K562 (cell line): ENCODE results near the gene PQBP1. TPM values are rescaled to one million over a fixed set of nuclear protein-coding genes. Genes with fewer than 3 reads are reported as not detected.

Experiments
- BACH1 ChIP-seq: fragments of 200-800 bp; sonication (Bioruptor generic); IDR thresholded peaks from 2 replicates; pipeline ENCODE4 v1.6.1; 2016; ENCODE audit warnings: missing genetic modification characterization, missing compliant biosample characterization
- BCLAF1 ChIP-seq, 2 experiments: fragments of 450-650 bp in 1 of 2; IDR thresholded peaks; 2 replicates each; pipeline ENCODE4 v1.6.1; 2011 to 2017; ENCODE audit warnings: low read depth in 2 of 2, antibody characterized with exemption in 1 of 2, borderline replicate concordance in 1 of 2, low read length in 1 of 2, mild to moderate bottlenecking in 1 of 2, mixed read lengths in 1 of 2; ENCODE audit not compliant: control insufficient read depth in 1 of 2
- BRD9 ChIP-seq: fragments of 450-650 bp; IDR thresholded peaks from 2 replicates; pipeline ENCODE4 v1.6.1; 2018; ENCODE audit warnings: low read depth; ENCODE audit not compliant: partially characterized antibody
- KAT8 ChIP-seq: fragments of 450-650 bp; IDR thresholded peaks from 2 replicates; pipeline ENCODE4 v1.6.1; 2016; ENCODE audit warnings: low read depth, mild to moderate bottlenecking
- LCOR ChIP-seq: sonication (generic); formaldehyde crosslinking; IDR thresholded peaks from 2 replicates; pipeline ENCODE4 v1.8.0; 2022; ENCODE audit warnings: mild to moderate bottlenecking, missing genetic modification reagents
- MYC ChIP-seq, 2 experiments: fragments of 250-450 bp in 1 of 2; sonication (Bioruptor Pico) in 1 of 2; IDR thresholded peaks; 2 replicates each; pipeline versions ENCODE4 v1.5.1 to v1.6.1; 2012 to 2021; ENCODE audit warnings: low read depth in 2 of 2, borderline replicate concordance in 1 of 2, improper control_type of control experiment in 1 of 2, low read length in 1 of 2, mild to moderate bottlenecking in 1 of 2, moderate library complexity in 1 of 2
- PHB ChIP-seq: fragments of 250-450 bp; sonication (Bioruptor Pico); IDR thresholded peaks from 2 replicates; pipeline ENCODE4 v1.5.0; 2021
- RB1 ChIP-seq: fragments of 450-650 bp; IDR thresholded peaks from 2 replicates; pipeline ENCODE4 v1.6.1; 2017; ENCODE audit warnings: low read depth, mild to moderate bottlenecking
- SMC3 ChIP-seq: conservative IDR thresholded peaks from 2 replicates; pipeline ENCODE4 v1.6.1; 2011; ENCODE audit warnings: low read depth, low read length, improper control_type of control experiment; ENCODE audit not compliant: insufficient read depth
- SUPT5H ChIP-seq: fragments of 450-650 bp; IDR thresholded peaks from 2 replicates; pipeline ENCODE4 v1.6.1; 2016
- TBP ChIP-seq: optimal IDR thresholded peaks from 2 replicates; pipeline ENCODE3; 2011; ENCODE audit warnings: low read depth, low read length, improper control_type of control experiment
- polyA plus RNA-seq, 8 experiments: library from polyadenylated mRNA; depleted of rRNA in 4 of 8; stranded (reverse) in 5 of 8; unstranded in 3 of 8; fragments of >200 nt; fragmentation: Nextera tagmentation in 2 of 8; fragmentation: Illumina TruSeq in 1 of 8; extraction: Ambion mirVana in 2 of 8; extraction: Trizol in 1 of 8; gene quantifications; 2 replicates each; pipeline versions ENCODE4 v1.2.1 to v1.2.3, GENCODE V29; 2011 to 2014; ENCODE audit warnings: inconsistent platforms in 1 of 8, missing spikeins in 1 of 8
- total RNA-seq, 7 experiments: library from RNA; depleted of rRNA in 6 of 7; stranded (reverse); fragments of >200 nt in 6 of 7; fragmentation: Illumina TruSeq in 2 of 7; extraction: Trizol in 2 of 7; gene quantifications; 2 replicates each; pipeline versions ENCODE4 v1.2.1 to v1.2.3, GENCODE V29; 2011 to 2021; ENCODE audit warnings: low replicate concordance in 1 of 7
- TF ChIP-seq, protein P1 (sequence below): fragments of 450-650 bp; formaldehyde crosslinking; conservative IDR thresholded peaks from 2 replicates; pipeline ENCODE4 v1.4.0; 2022; ENCODE audit warnings: mild to moderate bottlenecking, missing genetic modification characterization
- TF ChIP-seq, protein P2 (sequence below), 2 experiments: fragments of 450-650 bp in 1 of 2; sonication (generic) in 1 of 2; formaldehyde crosslinking in 1 of 2; IDR thresholded peaks; 2 replicates each; pipeline versions ENCODE4 v1.7.1 to v1.9.0; 2016 to 2022; ENCODE audit warnings: inconsistent platforms in 1 of 2, mild to moderate bottlenecking in 1 of 2, missing genetic modification reagents in 1 of 2

The PQBP1 gene
- total and polyA plus RNA-seq, 9 of the 15 experiments (the other 6 are each of a cell fraction or from before 2014, with no cell fraction given) = 41.3 to 262 (median 112) TPM

- TF ChIP-seq LCOR (CRISPR knock-in tag) = 0 out of 2 replicates have a peak, but pooled peaks have one; percentile 70
- TF ChIP-seq, protein P1, sequence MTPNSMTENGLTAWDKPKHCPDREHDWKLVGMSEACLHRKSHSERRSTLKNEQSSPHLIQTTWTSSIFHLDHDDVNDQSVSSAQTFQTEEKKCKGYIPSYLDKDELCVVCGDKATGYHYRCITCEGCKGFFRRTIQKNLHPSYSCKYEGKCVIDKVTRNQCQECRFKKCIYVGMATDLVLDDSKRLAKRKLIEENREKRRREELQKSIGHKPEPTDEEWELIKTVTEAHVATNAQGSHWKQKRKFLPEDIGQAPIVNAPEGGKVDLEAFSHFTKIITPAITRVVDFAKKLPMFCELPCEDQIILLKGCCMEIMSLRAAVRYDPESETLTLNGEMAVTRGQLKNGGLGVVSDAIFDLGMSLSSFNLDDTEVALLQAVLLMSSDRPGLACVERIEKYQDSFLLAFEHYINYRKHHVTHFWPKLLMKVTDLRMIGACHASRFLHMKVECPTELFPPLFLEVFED = peak; percentile 66; the same call in 1 of the 2 replicates
- TF ChIP-seq RB1 = peak; percentile 56; the same call in 1 of the 2 replicates
- peak; percentile 96 for TF ChIP-seq SUPT5H
- TF ChIP-seq BRD9 = peak; percentile 29
- TF ChIP-seq PHB (CRISPR knock-in tag) = no peak
- no peak; the same call in 1 of the 2 replicates for TF ChIP-seq MYC (IDR thresholded peaks at IDR 0.05; ENCODE audit: low read depth, low read length)
- TF ChIP-seq MYC (CRISPR knock-in tag; IDR thresholded peaks at IDR 0.05; ENCODE audit: borderline replicate concordance, low read depth) = 0 out of 2 replicates have a peak, but pooled peaks have one; percentile 40
- peak in 1 of 2 experiments; percentile 92; a peak in 2 of 4 replicates for TF ChIP-seq BCLAF1 (IDR thresholded peaks at IDR 0.05; ENCODE audit: borderline replicate concordance in 1 of 2, control insufficient read depth in 1 of 2, low read depth in 2 of 2, low read length in 1 of 2)
- TF ChIP-seq, protein P2, sequence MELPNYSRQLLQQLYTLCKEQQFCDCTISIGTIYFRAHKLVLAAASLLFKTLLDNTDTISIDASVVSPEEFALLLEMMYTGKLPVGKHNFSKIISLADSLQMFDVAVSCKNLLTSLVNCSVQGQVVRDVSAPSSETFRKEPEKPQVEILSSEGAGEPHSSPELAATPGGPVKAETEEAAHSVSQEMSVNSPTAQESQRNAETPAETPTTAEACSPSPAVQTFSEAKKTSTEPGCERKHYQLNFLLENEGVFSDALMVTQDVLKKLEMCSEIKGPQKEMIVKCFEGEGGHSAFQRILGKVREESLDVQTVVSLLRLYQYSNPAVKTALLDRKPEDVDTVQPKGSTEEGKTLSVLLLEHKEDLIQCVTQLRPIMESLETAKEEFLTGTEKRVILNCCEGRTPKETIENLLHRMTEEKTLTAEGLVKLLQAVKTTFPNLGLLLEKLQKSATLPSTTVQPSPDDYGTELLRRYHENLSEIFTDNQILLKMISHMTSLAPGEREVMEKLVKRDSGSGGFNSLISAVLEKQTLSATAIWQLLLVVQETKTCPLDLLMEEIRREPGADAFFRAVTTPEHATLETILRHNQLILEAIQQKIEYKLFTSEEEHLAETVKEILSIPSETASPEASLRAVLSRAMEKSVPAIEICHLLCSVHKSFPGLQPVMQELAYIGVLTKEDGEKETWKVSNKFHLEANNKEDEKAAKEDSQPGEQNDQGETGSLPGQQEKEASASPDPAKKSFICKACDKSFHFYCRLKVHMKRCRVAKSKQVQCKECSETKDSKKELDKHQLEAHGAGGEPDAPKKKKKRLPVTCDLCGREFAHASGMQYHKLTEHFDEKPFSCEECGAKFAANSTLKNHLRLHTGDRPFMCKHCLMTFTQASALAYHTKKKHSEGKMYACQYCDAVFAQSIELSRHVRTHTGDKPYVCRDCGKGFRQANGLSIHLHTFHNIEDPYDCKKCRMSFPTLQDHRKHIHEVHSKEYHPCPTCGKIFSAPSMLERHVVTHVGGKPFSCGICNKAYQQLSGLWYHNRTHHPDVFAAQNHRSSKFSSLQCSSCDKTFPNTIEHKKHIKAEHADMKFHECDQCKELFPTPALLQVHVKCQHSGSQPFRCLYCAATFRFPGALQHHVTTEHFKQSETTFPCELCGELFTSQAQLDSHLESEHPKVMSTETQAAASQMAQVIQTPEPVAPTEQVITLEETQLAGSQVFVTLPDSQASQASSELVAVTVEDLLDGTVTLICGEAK (IDR thresholded peaks at IDR 0.05) = no peak
- TF ChIP-seq, protein P2 (CRISPR knock-in tag; IDR thresholded peaks at IDR 0.05) = no peak
- TF ChIP-seq TBP = peak; percentile 88
- TF ChIP-seq KAT8 = no peak
- no peak for TF ChIP-seq SMC3
- no peak for TF ChIP-seq BACH1 (tag)
Observed at GRCh38 chrX:48897625-48898306, at the start of gene PQBP1, which contains the start of gene TIMM17B (continued).
